Measurements from ENCODE around the gene GRM7. TPM values are rescaled to one million over a fixed set of nuclear protein-coding genes. Genes with fewer than 3 reads are reported as not detected.

The GRM7 gene
- total and polyA plus RNA-seq, 12 donors: 0.27 to 7.8 (median 3.2) TPM; not detected in 3

- TF ChIP-seq POLR2A (IDR thresholded peaks at IDR 0.05) (no peak), CTCF (IDR thresholded peaks at IDR 0.05) (no peak)
- DNase-seq: no peak
- H3K4me1 ChIP-seq (replicated peaks in 1 of 2): no peaks in the 10 kb centered on the region
- no peak overlapping the region for H3K27ac ChIP-seq
- WGBS, 4 donors: 88 to 96% (median 93%) methylated on average over 2 of the region's 2 CpGs
- H3K27me3 ChIP-seq: no peaks in the 10 kb centered on the region
- peaks cover 0 to 4% (median 0%) of the 10 kb centered on the region in 3 donors for H3K9me3 ChIP-seq (replicated peaks in 1 of 3)
- no peaks in the 10 kb centered on the region for H3K36me3 ChIP-seq (replicated peaks in 1 of 2)
- no peak overlapping the region for H3K4me3 ChIP-seq
- intact Hi-C loops (cut with DNase I): no loop called here
Measured at GRCh38 chr3:7433073-7433472, 572.2 kb downstream of the GRM7 start.

- intact Hi-C loops (cut with DNase I): no loop called here
- no peaks in the 10 kb centered on the region for H3K4me1 ChIP-seq (replicated peaks in 1 of 2)
- no peaks in the 10 kb centered on the region for H3K27me3 ChIP-seq
- H3K36me3 ChIP-seq (replicated peaks in 1 of 2): no peaks in the 10 kb centered on the region
- TF ChIP-seq CTCF (IDR thresholded peaks at IDR 0.05): no peak
- TF ChIP-seq POLR2A (IDR thresholded peaks at IDR 0.05): no peak
- H3K4me3 ChIP-seq: no peak overlapping the region
- no peak for DNase-seq
- 67 to 90% (median 79%) methylated on average over 1 of the region's 1 CpG for WGBS, 4 donors
- H3K9me3 ChIP-seq (replicated peaks in 1 of 3): peaks cover 0 to 4% (median 0%) of the 10 kb centered on the region in 3 donors
- H3K27ac ChIP-seq: no peak overlapping the region
Measured at GRCh38 chr3:7436542-7436941, 575.6 kb downstream of the GRM7 start.

- WGBS, 4 donors: 85 to 98% (median 93%) methylated on average over 1 of the region's 1 CpG
- no peak for DNase-seq
- Histone ChIP-seq H3K9me3 (replicated peaks in 1 of 3) (peaks cover 0 to 4% (median 0%) of the 10 kb centered on the region in 3 donors), H3K27me3 (no peaks in the 10 kb centered on the region), H3K27ac (no peak overlapping the region), H3K36me3 (replicated peaks in 1 of 2) (no peaks in the 10 kb centered on the region), H3K4me3 (no peak overlapping the region), H3K4me1 (replicated peaks in 1 of 2) (no peaks in the 10 kb centered on the region)
- intact Hi-C loops (cut with DNase I): no loop called here
- TF ChIP-seq POLR2A (IDR thresholded peaks at IDR 0.05) (no peak), CTCF (IDR thresholded peaks at IDR 0.05) (no peak)
Measured at GRCh38 chr3:7437231-7437630, 576.3 kb downstream of the GRM7 start.

GRCh38 chr3:7439101-7439680, 578.3 kb downstream of the GRM7 start:
- Histone ChIP-seq H3K27me3 (no peaks in the 10 kb centered on the region), H3K9me3 (replicated peaks in 1 of 3) (no peaks in the 10 kb centered on the region), H3K4me1 (replicated peaks in 1 of 2) (no peaks in the 10 kb centered on the region), H3K27ac (no peak overlapping the region), H3K36me3 (replicated peaks in 1 of 2) (no peaks in the 10 kb centered on the region), H3K4me3 (no peak overlapping the region)
- no peak for TF ChIP-seq POLR2A (IDR thresholded peaks at IDR 0.05)
- TF ChIP-seq CTCF (IDR thresholded peaks at IDR 0.05): no peak
- intact Hi-C loops (cut with DNase I): no loop called here
- 73 to 80% (median 74%) methylated on average over 4 of the region's 4 CpGs for WGBS, 4 donors
- DNase-seq: no peak

All from adrenal gland (tissue), 12 donors.